ENCODE results near the gene NME2. TPM values are rescaled to one million over a fixed set of nuclear protein-coding genes. Genes with fewer than 3 reads are reported as not detected.

NME2 gene
- total and polyA plus RNA-seq, 7 experiments from 2014 or later = 133 to 457 (median 193) TPM

DNA sequence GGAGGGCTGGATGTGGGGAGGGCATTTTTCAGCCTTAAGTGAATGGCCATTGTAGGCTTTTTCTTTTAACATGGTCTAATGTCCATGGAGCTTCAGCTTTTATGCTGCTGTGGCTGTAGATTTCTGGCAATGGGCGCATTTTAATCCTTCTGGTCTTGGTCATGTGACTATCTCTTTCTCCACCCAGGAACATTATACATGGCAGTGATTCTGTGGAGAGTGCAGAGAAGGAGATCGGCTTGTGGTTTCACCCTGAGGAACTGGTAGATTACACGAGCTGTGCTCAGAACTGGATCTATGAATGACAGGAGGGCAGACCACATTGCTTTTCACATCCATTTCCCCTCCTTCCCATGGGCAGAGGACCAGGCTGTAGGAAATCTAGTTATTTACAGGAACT is 4.7 kb upstream of the NME2 start:
- H3K4me1 ChIP-seq (ENCODE audit: control insufficient read depth in 2 of 2, insufficient read depth in 2 of 2, low read length in 2 of 2) = no peaks in the 10 kb centered on the region

DNA sequence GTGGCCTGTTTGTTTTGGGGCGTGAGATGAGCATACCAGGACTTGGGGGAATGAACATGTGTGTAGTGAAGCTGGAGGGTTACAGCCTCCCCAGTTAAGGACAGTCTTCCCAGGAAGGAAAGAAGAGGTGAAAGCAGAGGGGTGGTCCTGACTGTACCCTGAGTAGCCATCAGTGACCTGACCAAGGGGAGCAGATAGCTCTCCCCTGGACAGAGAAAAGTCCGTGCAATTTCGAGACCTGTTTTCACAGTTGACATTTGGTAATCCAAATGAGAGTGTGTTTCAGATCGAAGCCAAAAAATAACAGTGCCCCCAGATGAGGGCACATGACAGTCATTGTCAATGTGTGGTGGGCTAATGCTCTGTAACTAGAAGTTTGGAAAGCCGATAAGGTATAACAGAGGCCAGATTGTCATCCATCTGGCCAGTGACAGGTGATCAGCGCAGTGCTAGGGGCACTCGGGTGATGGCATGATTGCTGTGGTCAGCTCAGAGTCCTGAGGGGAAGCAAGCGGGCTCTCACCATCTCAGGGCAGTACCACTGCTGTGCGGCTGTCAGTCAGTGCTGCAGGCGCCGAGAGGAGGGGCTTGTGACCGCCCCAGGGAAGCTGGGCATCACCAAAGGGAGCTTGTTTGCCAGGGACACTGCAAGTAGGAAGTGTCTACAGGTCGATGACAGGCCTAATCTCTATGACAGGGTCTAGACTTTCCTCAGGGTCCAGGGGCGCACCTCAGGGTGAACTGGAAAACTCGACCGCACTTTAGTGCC is 1.1 kb upstream of the NME2 start:
- ChIA-PET CTCF (interaction anchor here (1.1 kb wide), 1 partner anchor 10 kb away, joined by 5 read pairs; no protein-coding TSS in a partner anchor), POLR2A (interaction anchor here (1.0 to 1.9 kb wide), 4 partner anchors 12 to 298 kb away, joined by 3 to 7 read pairs (median 6); partner anchors contain the start of genes NME1, SPAG9 and TOB1)
- no peaks in the 10 kb centered on the region for H3K9me3 ChIP-seq (ENCODE audit: control insufficient read depth in 2 of 3, low read length in 3 of 3)
- H3K4me1 ChIP-seq (ENCODE audit: control insufficient read depth in 2 of 2, insufficient read depth in 2 of 2, low read length in 2 of 2) = peaks cover 0 to 5% of the 10 kb centered on the region in 2 donors
- no peaks in the 10 kb centered on the region for H3K27me3 Mint-ChIP-seq
- DNase-seq = no peak
- H3K9me3 Mint-ChIP-seq = no peaks in the 10 kb centered on the region
- peaks cover 0 to 29% (median 13%) of the 10 kb centered on the region in 5 donors for H3K36me3 Mint-ChIP-seq
- H3K27me3 ChIP-seq (ENCODE audit: control insufficient read depth in 2 of 2, insufficient read depth in 2 of 2, low read length in 2 of 2) = no peaks in the 10 kb centered on the region
- no peak overlapping the region for H3K4me3 ChIP-seq (ENCODE audit: low read length)
- no peak for ATAC-seq
- peak overlapping the region; percentile 89 to 99 (median 95) for H3K27ac Mint-ChIP-seq
- peak overlapping the region; percentile 87 to 98 (median 95) for H3K4me3 Mint-ChIP-seq
- H3K27ac ChIP-seq (ENCODE audit: low read depth, low read length) = peak overlapping the region; percentile 80
- intact Hi-C loops (cut with micrococcal nuclease) = loop anchor here in 1 of 2 donors (5.0 kb wide), 1 partner anchor 298 kb away; the partner anchor contains the start of gene TOB1
- H3K4me1 Mint-ChIP-seq = peaks cover 0 to 35% (median 24%) of the 10 kb centered on the region in 7 donors
- peaks cover 0 to 25% (median 6%) of the 10 kb centered on the region in 3 experiments for H3K36me3 ChIP-seq (ENCODE audit: control insufficient read depth in 2 of 3, insufficient read depth in 3 of 3, low read length in 3 of 3)

More for the DNA sequence above, 4.7 kb upstream of the NME2 start:
- H3K4me3 Mint-ChIP-seq = no peak overlapping the region
- no peak for ATAC-seq
- H3K36me3 ChIP-seq (ENCODE audit: control insufficient read depth in 2 of 3, insufficient read depth in 3 of 3, low read length in 3 of 3) = peaks cover 0 to 32% (median 0%) of the 10 kb centered on the region in 3 experiments
- POLR2A ChIA-PET = interaction anchor here (0.7 to 3.5 kb wide), 3 partner anchors 8 to 84 kb away, joined by 4 to 26 read pairs (median 4); partner anchors contain the start of genes NME1 and SPAG9
- CTCF ChIA-PET = interaction anchor here (1.1 kb wide), 1 partner anchor 160 kb away, joined by 3 read pairs; no protein-coding TSS in a partner anchor
- DNase-seq = no peak
- H3K4me3 ChIP-seq (ENCODE audit: low read length) = no peak overlapping the region
- peaks cover 0 to 28% (median 22%) of the 10 kb centered on the region in 5 donors for H3K36me3 Mint-ChIP-seq
- no peaks in the 10 kb centered on the region for H3K9me3 Mint-ChIP-seq
- no peaks in the 10 kb centered on the region for H3K9me3 ChIP-seq (ENCODE audit: control insufficient read depth in 2 of 3, low read length in 3 of 3)
- H3K4me1 Mint-ChIP-seq = peaks cover 0 to 35% (median 14%) of the 10 kb centered on the region in 7 donors
- no peak overlapping the region for H3K27ac ChIP-seq (ENCODE audit: low read depth, low read length)
- H3K27me3 ChIP-seq (ENCODE audit: control insufficient read depth in 2 of 2, insufficient read depth in 2 of 2, low read length in 2 of 2) = no peaks in the 10 kb centered on the region
- H3K27me3 Mint-ChIP-seq = no peaks in the 10 kb centered on the region
- peak overlapping the region in 3 of 9 donors; percentile 21 to 34 (median 34) for H3K27ac Mint-ChIP-seq
- intact Hi-C loops (cut with micrococcal nuclease) = no loop called here

DNA sequence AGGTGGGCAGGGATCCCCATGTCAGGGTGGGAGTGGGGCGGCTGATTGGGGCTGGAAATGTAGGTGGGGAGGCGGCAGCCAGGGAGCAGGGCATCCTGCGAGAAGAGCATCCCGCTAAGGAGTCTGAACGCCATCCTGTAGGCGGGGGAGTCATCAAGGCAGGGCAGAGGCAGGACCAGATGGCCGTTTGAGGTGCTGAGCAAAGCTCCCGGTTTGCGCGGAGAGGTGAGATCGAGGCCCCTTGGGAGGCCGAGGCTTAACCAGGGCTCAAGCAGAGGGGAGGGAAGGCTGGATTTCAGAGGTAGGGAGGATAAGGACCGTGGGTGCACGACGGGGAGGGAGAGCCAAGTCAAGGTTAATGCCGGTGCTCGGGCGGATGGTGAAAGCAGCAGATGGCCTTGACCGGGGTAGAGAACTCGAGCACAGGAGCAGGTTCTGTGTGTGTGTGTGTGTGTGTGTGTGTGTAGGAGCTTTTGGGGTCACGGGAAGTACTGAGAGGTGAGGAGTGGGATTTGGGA is 472 bp upstream of the NME2 start:
- DNase-seq (peak in 8 of 9 donors; percentile 5 to 46 (median 26)), ATAC-seq (peak; percentile 24)
- intact Hi-C loops (cut with micrococcal nuclease) = loop anchor here (1.0 to 5.0 kb wide), 7 partner anchors 12 to 299 kb away; partner anchors contain the start of genes MBTD1 (in 2 of the 2), NME1 (in 2 of the 2), TOB1 (in 2 of the 2) and UTP18 (in 2 of the 2)
- ChIA-PET POLR2A (interaction anchor here (0.6 to 1.9 kb wide), 8 partner anchors 10 to 299 kb away, joined by 3 to 7 read pairs (median 4); partner anchors contain the start of genes NME1, SPAG9 and TOB1), CTCF (interaction anchor here (1.1 to 1.2 kb wide), 2 partner anchors 11 to 166 kb away, joined by 3 to 5 read pairs; no protein-coding TSS in a partner anchor)
- no peaks in the 10 kb centered on the region for H3K27me3 ChIP-seq (ENCODE audit: control insufficient read depth in 2 of 2, insufficient read depth in 2 of 2, low read length in 2 of 2)
- no peaks in the 10 kb centered on the region for H3K9me3 Mint-ChIP-seq
- peaks cover under 1 to 28% (median 6%) of the 10 kb centered on the region in 3 experiments for H3K36me3 ChIP-seq (ENCODE audit: control insufficient read depth in 2 of 3, insufficient read depth in 3 of 3, low read length in 3 of 3)
- H3K4me1 ChIP-seq (ENCODE audit: control insufficient read depth in 2 of 2, insufficient read depth in 2 of 2, low read length in 2 of 2) = peaks cover 0 to 5% of the 10 kb centered on the region in 2 donors
- peaks cover 0 to 28% (median 10%) of the 10 kb centered on the region in 5 donors for H3K36me3 Mint-ChIP-seq
- no peaks in the 10 kb centered on the region for H3K9me3 ChIP-seq (ENCODE audit: control insufficient read depth in 2 of 3, low read length in 3 of 3)
- H3K27ac ChIP-seq (ENCODE audit: low read depth, low read length) = peak overlapping the region; percentile 80
- no peaks in the 10 kb centered on the region for H3K27me3 Mint-ChIP-seq
- H3K27ac Mint-ChIP-seq = peak overlapping the region; percentile 89 to 99 (median 95)
- peak overlapping the region; percentile 87 to 98 (median 95) for H3K4me3 Mint-ChIP-seq
- peaks cover 0 to 34% (median 24%) of the 10 kb centered on the region in 7 donors for H3K4me1 Mint-ChIP-seq
- peak overlapping the region; percentile 89 for H3K4me3 ChIP-seq (ENCODE audit: low read length)

DNA sequence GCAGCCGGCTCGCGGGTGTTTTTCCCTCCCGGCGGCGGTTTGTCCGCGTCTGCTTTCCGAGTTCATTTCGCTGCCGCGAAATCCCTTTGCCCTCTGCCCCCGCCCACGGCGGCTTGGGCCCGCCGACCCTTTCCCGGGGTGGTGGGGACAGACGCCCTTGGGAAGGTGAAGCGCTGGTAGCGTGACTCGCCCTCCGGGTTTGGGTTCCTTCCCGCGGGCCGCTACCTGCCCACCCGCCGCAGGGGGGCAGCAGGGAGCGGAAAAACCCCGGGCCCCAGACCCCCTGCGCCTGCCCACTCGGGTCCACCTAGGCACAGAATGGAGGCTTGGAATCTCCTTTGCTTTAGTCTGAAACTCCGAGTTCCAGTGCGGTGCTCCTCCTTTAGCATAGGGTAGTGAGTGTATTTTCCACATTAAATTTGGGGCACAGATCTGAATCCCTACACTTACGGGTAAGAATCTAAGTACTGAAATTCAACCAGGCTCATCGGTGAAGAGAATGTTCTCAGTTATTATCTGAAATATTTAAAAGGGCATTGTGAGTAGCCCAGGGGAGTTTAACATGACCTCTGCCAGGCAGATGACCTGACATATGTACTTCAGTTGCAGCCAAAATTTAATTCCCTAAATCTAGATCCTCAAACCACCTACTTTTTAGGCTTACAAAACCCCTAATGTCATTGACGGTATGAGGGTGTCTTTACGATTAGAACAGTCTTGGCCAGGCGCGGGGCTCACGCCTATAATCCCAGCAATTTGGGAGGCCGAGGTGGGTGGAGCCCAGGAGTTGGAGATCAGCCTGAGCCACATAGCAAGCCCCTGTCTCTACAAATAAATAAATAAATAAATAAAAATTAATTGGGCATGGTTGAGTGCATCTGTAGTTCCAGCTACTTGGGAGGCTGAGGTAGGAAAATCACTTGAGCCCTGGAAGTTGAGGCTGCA is 1.0 kb downstream of the NME2 start:
- Histone ChIP-seq H3K27ac (ENCODE audit: low read depth, low read length) (peak overlapping the region; percentile 80), H3K9me3 (ENCODE audit: control insufficient read depth in 2 of 3, low read length in 3 of 3) (no peaks in the 10 kb centered on the region), H3K4me1 (ENCODE audit: control insufficient read depth in 2 of 2, insufficient read depth in 2 of 2, low read length in 2 of 2) (peaks cover 0 to 5% of the 10 kb centered on the region in 2 donors), H3K27me3 (ENCODE audit: control insufficient read depth in 2 of 2, insufficient read depth in 2 of 2, low read length in 2 of 2) (no peaks in the 10 kb centered on the region), H3K36me3 (ENCODE audit: control insufficient read depth in 2 of 3, insufficient read depth in 3 of 3, low read length in 3 of 3) (peaks cover 5 to 23% (median 6%) of the 10 kb centered on the region in 3 experiments), H3K4me3 (ENCODE audit: low read length) (peak overlapping the region; percentile 89)
- Mint-ChIP-seq H3K9me3 (no peaks in the 10 kb centered on the region), H3K27me3 (no peaks in the 10 kb centered on the region), H3K36me3 (peaks cover 0 to 33% (median 6%) of the 10 kb centered on the region in 5 donors), H3K4me1 (peaks cover 0 to 36% (median 24%) of the 10 kb centered on the region in 7 donors), H3K27ac (peak overlapping the region; percentile 63 to 90 (median 78)), H3K4me3 (peak overlapping the region; percentile 74 to 97 (median 86))
- POLR2A ChIA-PET = interaction anchor here (0.6 to 1.2 kb wide), 3 partner anchors 14 to 212 kb away, joined by 3 to 4 read pairs (median 4); partner anchors contain the start of gene NME1
- DNase-seq (peak; percentile 40 to 81 (median 59)), ATAC-seq (peak; percentile 73)
- intact Hi-C loops (cut with micrococcal nuclease) = loop anchor here (1.0 to 5.0 kb wide), 7 partner anchors 14 to 300 kb away; partner anchors contain the start of genes MBTD1 (in 2 of the 2), NME1 (in 2 of the 2), TOB1 (in 2 of the 2) and UTP18 (in 2 of the 2)
- CTCF ChIA-PET = interaction anchor here (1.2 kb wide), 1 partner anchor 167 kb away, joined by 3 read pairs; no protein-coding TSS in a partner anchor

DNA sequence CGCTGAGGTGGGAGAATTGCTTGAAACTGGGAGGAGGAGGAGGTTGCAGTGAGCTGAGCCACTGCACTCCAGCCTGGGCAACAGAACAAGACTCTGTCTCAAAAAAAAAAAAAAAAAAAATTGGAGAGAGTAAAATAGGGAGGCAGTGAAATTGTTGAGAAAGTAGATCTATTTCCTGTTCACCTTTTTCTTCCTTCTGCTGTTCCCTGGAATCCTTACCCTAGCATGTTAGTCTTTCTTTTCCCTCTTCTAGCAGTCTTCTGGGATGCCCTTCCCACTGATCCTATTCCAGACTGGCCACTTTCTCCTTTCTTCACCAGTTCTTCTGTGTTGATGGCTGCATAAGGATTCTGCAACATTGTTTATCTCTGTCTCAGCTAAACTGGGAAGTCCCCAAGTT is 3.1 kb downstream of the NME2 start:
- H3K27ac Mint-ChIP-seq = peak overlapping the region in 8 of 9 donors; percentile 11 to 86 (median 52)
- no peak for DNase-seq
- H3K27me3 ChIP-seq (ENCODE audit: control insufficient read depth in 2 of 2, insufficient read depth in 2 of 2, low read length in 2 of 2) = no peaks in the 10 kb centered on the region
- H3K4me3 Mint-ChIP-seq = peak overlapping the region in 3 of 10 donors; percentile 23 to 50 (median 37)
- H3K27ac ChIP-seq (ENCODE audit: low read depth, low read length) = no peak overlapping the region
- POLR2A ChIA-PET = no interaction called here
- H3K4me1 Mint-ChIP-seq = peaks cover 0 to 31% (median 24%) of the 10 kb centered on the region in 7 donors
- no peaks in the 10 kb centered on the region for H3K9me3 Mint-ChIP-seq
- peaks cover 0 to 5% of the 10 kb centered on the region in 2 donors for H3K4me1 ChIP-seq (ENCODE audit: control insufficient read depth in 2 of 2, insufficient read depth in 2 of 2, low read length in 2 of 2)
- H3K9me3 ChIP-seq (ENCODE audit: control insufficient read depth in 2 of 3, low read length in 3 of 3) = no peaks in the 10 kb centered on the region
- H3K36me3 Mint-ChIP-seq = peaks cover 0 to 32% (median 6%) of the 10 kb centered on the region in 5 donors
- intact Hi-C loops (cut with micrococcal nuclease) = loop anchor here in 1 of 2 donors (5.0 kb wide), 1 partner anchor 302 kb away; the partner anchor contains the start of gene TOB1
- CTCF ChIA-PET = no interaction called here
- H3K27me3 Mint-ChIP-seq = no peaks in the 10 kb centered on the region
- peaks cover 5 to 24% (median 6%) of the 10 kb centered on the region in 3 experiments for H3K36me3 ChIP-seq (ENCODE audit: control insufficient read depth in 2 of 3, insufficient read depth in 3 of 3, low read length in 3 of 3)
- no peak for ATAC-seq
- H3K4me3 ChIP-seq (ENCODE audit: low read length) = no peak overlapping the region
